ENCODE measurements around the gene FZD7.

GRCh38 chr2:202049092-202049728, 15.6 kb downstream of the FZD7 start:
- TF ChIP-seq POLR2A (IDR thresholded peaks at IDR 0.05) (no peak), CTCF (IDR thresholded peaks at IDR 0.05) (no peak)
